GM23338 (cell line): ENCODE data around the gene HRH2. TPM values are rescaled to one million over a fixed set of nuclear protein-coding genes. Genes with fewer than 3 reads are reported as not detected.

ENCODE experiments used
- ATAC-seq: fragments of 200-7000 bp; cut with Tn5 transposase; 3 replicates; pipeline ENCODE4 v1.9.1; 2020
- DNase-seq: peaks from one replicate; pipeline ENCODE4 v3.0.0-alpha.2; 2015; ENCODE audit warnings: low spot score
- H2AFZ ChIP-seq: fragments of 200-600 bp; sonication (generic); 2 replicates; pipeline ENCODE4 v1.8.0; 2016; ENCODE audit warnings: antibody characterized with exemption, mild to moderate bottlenecking, moderate library complexity
- H3F3A ChIP-seq: fragments of 200-600 bp; sonication (generic); replicated peaks from 2 replicates; pipeline ENCODE4 v1.8.0; 2017; ENCODE audit warnings: antibody characterized with exemption, mixed run types, low read depth
- H3K27ac ChIP-seq: fragments of 200-600 bp; sonication (generic); 2 replicates; pipeline ENCODE4 v1.6.1; 2016; ENCODE audit warnings: low read depth
- H3K27me3 ChIP-seq: fragments of 200-600 bp; sonication (generic); 2 replicates; pipeline ENCODE4 v1.8.0; 2016; ENCODE audit warnings: mild to moderate bottlenecking, mixed run types, moderate library complexity; ENCODE audit not compliant: insufficient read depth
- H3K36me3 ChIP-seq: fragments of 200-600 bp; sonication (generic); 2 replicates; pipeline ENCODE4 v1.8.0; 2016; ENCODE audit warnings: mild to moderate bottlenecking; ENCODE audit not compliant: insufficient read depth
- H3K4me1 ChIP-seq: fragments of 200-600 bp; sonication (generic); 2 replicates; pipeline ENCODE4 v1.8.0; 2016; ENCODE audit warnings: mild to moderate bottlenecking, moderate library complexity; ENCODE audit not compliant: insufficient read depth
- H3K4me2 ChIP-seq: fragments of 200-600 bp; sonication (generic); 2 replicates; pipeline ENCODE4 v1.7.1; 2017; ENCODE audit warnings: mixed run types
- H3K4me3 ChIP-seq: fragments of 200-600 bp; sonication (generic); 2 replicates; pipeline ENCODE4 v1.6.1; 2016; ENCODE audit warnings: mixed run types
- H3K79me2 ChIP-seq: fragments of 200-600 bp; sonication (generic); replicated peaks from 2 replicates; pipeline ENCODE4 v1.8.0; 2017; ENCODE audit warnings: mild to moderate bottlenecking; ENCODE audit not compliant: insufficient read depth
- H3K9me2 ChIP-seq: fragments of 200-600 bp; sonication (generic); 2 replicates; pipeline ENCODE4 v1.8.0; 2017; ENCODE audit not compliant: insufficient read depth
- H4K20me1 ChIP-seq: fragments of 200-600 bp; sonication (generic); replicated peaks from 2 replicates; pipeline ENCODE4 v1.8.0; 2017; ENCODE audit warnings: mild to moderate bottlenecking; ENCODE audit not compliant: insufficient read depth
- H3K27ac Mint-ChIP-seq: 2 replicates; pipeline ENCODE4 v1.8.0; 2020; ENCODE audit warnings: inconsistent platforms, mild to moderate bottlenecking, moderate library complexity, mixed read lengths
- H3K27me3 Mint-ChIP-seq: 3 replicates; pipeline ENCODE4 v1.8.0; 2022; ENCODE audit warnings: low read depth, mild to moderate bottlenecking, moderate library complexity, mixed read lengths, inconsistent platforms; ENCODE audit not compliant: insufficient read depth, poor library complexity
- H3K36me3 Mint-ChIP-seq: 3 replicates; pipeline ENCODE4 v1.8.0; 2021; ENCODE audit warnings: low read depth, mild to moderate bottlenecking, inconsistent platforms, moderate library complexity, mixed read lengths
- H3K4me1 Mint-ChIP-seq: 3 replicates; pipeline ENCODE4 v1.8.0; 2020; ENCODE audit warnings: mild to moderate bottlenecking, inconsistent platforms, mixed read lengths
- H3K4me3 Mint-ChIP-seq: 3 replicates; pipeline ENCODE4 v1.8.0; 2021; ENCODE audit warnings: moderate library complexity, mild to moderate bottlenecking, inconsistent platforms, mixed read lengths
- H3K9me3 Mint-ChIP-seq: 3 replicates; pipeline ENCODE4 v1.8.0; 2020; ENCODE audit warnings: moderate library complexity, mild to moderate bottlenecking, inconsistent platforms, mixed read lengths
- EZH2 ChIP-seq: fragments of 200-600 bp; sonication (generic); IDR thresholded peaks from one replicate; pipeline ENCODE4 v1.8.0; 2017; ENCODE audit warnings: antibody characterized with exemption, mild to moderate bottlenecking, low read depth; ENCODE audit not compliant: unreplicated experiment
- EZH2phosphoT487 ChIP-seq: fragments of 200-600 bp; sonication (generic); IDR thresholded peaks from one replicate; pipeline ENCODE4 v1.8.1; 2018; ENCODE audit warnings: antibody characterized with exemption; ENCODE audit not compliant: unreplicated experiment
- JUNB ChIP-seq: IDR thresholded peaks from one replicate; pipeline ENCODE4 v1.6.1; 2016; ENCODE audit warnings: antibody characterized with exemption; ENCODE audit not compliant: unreplicated experiment
- NANOG ChIP-seq: IDR thresholded peaks from 2 replicates; pipeline ENCODE4 v1.6.1; 2016; ENCODE audit warnings: antibody characterized with exemption, borderline replicate concordance
- POLR2AphosphoS5 ChIP-seq: IDR thresholded peaks from 2 replicates; pipeline ENCODE4 v1.6.1; 2016; ENCODE audit warnings: antibody characterized with exemption, low read depth
- STAT1 ChIP-seq: IDR thresholded peaks from one replicate; pipeline ENCODE4 v1.6.1; 2016; ENCODE audit warnings: antibody characterized with exemption; ENCODE audit not compliant: unreplicated experiment
- polyA plus RNA-seq: library from polyadenylated mRNA; unstranded; fragments of >200 nt; fragmentation: Nextera tagmentation; extraction: Ambion mirVana; gene quantifications from 2 replicates; pipeline ENCODE4 v1.2.1, GENCODE V29; 2016
- total RNA-seq: library from RNA; depleted of rRNA; stranded (reverse); fragments of >200 nt; shearing (Covaris generic); gene quantifications from 2 replicates; pipeline ENCODE4 v1.2.3, GENCODE V29; 2014
- TF ChIP-seq, protein P1 (sequence below): IDR thresholded peaks from one replicate; pipeline ENCODE4 v1.6.1; 2018; ENCODE audit warnings: antibody characterized with exemption; ENCODE audit not compliant: unreplicated experiment
- TF ChIP-seq, protein P2 (sequence below), 2 experiments: fragments of 200-600 bp in 1 of 2; sonication (generic) in 1 of 2; conservative IDR thresholded peaks; 2 replicates each; pipeline versions ENCODE4 v1.5.1 to v1.6.1; 2016 to 2017; ENCODE audit warnings: antibody characterized with exemption in 2 of 2, low read depth in 2 of 2, mild to moderate bottlenecking in 2 of 2, moderate library complexity in 1 of 2
- TF ChIP-seq, protein P3 (sequence below): fragments of 250-450 bp; sonication (Bioruptor Pico); IDR thresholded peaks from 2 replicates; pipeline ENCODE4 v1.5.0; 2020; ENCODE audit warnings: mild to moderate bottlenecking, moderate library complexity

Gene HRH2
- total and polyA plus RNA-seq, 2 experiments from 2014 or later, result 6.8 to 7.0 TPM

DNA sequence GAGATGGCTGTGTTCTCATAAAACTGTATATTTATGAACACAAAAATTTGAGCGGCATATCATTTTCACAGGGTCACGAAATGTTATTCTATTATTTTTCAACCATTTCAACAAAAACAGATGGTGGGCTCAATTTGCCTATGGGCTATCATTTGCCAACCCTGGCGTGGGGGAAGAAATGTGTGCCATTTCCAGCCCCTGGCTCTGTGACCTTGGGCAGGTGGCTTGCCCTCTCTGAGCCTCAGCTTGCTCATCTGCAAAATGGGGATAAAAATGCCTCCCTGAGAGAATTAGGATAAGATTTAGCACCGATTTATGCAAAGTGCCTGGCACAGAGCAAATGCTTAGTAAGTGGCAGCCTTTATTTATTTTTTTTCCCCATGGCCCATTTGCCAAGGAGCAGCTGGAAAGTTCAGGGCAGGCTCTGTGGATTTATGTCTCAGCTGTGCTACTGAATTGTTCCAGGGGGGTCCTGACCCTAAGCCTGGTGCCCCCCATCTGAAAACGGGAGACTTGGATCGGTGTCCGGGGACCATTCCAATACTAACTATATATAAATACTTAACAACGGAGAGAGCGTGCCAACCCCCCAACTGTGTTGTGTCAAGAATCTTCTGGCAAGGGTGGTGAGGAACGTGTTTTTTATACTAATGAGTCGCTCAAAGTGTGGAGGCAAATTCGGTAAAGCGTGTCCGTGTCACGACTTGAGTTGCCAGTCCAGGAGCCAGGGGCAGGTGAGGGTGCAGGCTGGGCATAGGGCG lies 34.5 kb downstream of the HRH2 start:
- no peak overlapping the region for H3K27ac Mint-ChIP-seq
- H3K4me3 ChIP-seq, result no peak overlapping the region
- ATAC-seq, result no peak

More for the DNA sequence above, 34.5 kb downstream of the HRH2 start:
- H3K27me3 ChIP-seq, result no peaks in the 10 kb centered on the region
- no peaks in the 10 kb centered on the region for H3K9me2 ChIP-seq
- no peak for DNase-seq
- H3K4me1 ChIP-seq, result peaks cover 14% of the 10 kb centered on the region; the same call in 1 of the 2 replicates
- Mint-ChIP-seq H3K9me3 (no peaks in the 10 kb centered on the region), H3K27me3 (peaks cover 20% of the 10 kb centered on the region), H3K36me3 (peaks cover 4% of the 10 kb centered on the region; the same call in 1 of the 3 replicates), H3K4me1 (peaks cover 27% of the 10 kb centered on the region), H3K4me3 (no peak overlapping the region)
- H3K4me2 ChIP-seq, result no peak overlapping the region
- TF ChIP-seq, protein P1, sequence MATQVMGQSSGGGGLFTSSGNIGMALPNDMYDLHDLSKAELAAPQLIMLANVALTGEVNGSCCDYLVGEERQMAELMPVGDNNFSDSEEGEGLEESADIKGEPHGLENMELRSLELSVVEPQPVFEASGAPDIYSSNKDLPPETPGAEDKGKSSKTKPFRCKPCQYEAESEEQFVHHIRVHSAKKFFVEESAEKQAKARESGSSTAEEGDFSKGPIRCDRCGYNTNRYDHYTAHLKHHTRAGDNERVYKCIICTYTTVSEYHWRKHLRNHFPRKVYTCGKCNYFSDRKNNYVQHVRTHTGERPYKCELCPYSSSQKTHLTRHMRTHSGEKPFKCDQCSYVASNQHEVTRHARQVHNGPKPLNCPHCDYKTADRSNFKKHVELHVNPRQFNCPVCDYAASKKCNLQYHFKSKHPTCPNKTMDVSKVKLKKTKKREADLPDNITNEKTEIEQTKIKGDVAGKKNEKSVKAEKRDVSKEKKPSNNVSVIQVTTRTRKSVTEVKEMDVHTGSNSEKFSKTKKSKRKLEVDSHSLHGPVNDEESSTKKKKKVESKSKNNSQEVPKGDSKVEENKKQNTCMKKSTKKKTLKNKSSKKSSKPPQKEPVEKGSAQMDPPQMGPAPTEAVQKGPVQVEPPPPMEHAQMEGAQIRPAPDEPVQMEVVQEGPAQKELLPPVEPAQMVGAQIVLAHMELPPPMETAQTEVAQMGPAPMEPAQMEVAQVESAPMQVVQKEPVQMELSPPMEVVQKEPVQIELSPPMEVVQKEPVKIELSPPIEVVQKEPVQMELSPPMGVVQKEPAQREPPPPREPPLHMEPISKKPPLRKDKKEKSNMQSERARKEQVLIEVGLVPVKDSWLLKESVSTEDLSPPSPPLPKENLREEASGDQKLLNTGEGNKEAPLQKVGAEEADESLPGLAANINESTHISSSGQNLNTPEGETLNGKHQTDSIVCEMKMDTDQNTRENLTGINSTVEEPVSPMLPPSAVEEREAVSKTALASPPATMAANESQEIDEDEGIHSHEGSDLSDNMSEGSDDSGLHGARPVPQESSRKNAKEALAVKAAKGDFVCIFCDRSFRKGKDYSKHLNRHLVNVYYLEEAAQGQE, result no peak
- TF ChIP-seq, protein P2, sequence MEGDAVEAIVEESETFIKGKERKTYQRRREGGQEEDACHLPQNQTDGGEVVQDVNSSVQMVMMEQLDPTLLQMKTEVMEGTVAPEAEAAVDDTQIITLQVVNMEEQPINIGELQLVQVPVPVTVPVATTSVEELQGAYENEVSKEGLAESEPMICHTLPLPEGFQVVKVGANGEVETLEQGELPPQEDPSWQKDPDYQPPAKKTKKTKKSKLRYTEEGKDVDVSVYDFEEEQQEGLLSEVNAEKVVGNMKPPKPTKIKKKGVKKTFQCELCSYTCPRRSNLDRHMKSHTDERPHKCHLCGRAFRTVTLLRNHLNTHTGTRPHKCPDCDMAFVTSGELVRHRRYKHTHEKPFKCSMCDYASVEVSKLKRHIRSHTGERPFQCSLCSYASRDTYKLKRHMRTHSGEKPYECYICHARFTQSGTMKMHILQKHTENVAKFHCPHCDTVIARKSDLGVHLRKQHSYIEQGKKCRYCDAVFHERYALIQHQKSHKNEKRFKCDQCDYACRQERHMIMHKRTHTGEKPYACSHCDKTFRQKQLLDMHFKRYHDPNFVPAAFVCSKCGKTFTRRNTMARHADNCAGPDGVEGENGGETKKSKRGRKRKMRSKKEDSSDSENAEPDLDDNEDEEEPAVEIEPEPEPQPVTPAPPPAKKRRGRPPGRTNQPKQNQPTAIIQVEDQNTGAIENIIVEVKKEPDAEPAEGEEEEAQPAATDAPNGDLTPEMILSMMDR (conservative IDR thresholded peaks at IDR 0.05; ENCODE audit: low read depth in 2 of 2), result no peak
- TF ChIP-seq EZH2 (no peak), JUNB (no peak), NANOG (no peak), STAT1 (no peak), POLR2AphosphoS5 (no peak), EZH2phosphoT487 (no peak)
- TF ChIP-seq, protein P3, sequence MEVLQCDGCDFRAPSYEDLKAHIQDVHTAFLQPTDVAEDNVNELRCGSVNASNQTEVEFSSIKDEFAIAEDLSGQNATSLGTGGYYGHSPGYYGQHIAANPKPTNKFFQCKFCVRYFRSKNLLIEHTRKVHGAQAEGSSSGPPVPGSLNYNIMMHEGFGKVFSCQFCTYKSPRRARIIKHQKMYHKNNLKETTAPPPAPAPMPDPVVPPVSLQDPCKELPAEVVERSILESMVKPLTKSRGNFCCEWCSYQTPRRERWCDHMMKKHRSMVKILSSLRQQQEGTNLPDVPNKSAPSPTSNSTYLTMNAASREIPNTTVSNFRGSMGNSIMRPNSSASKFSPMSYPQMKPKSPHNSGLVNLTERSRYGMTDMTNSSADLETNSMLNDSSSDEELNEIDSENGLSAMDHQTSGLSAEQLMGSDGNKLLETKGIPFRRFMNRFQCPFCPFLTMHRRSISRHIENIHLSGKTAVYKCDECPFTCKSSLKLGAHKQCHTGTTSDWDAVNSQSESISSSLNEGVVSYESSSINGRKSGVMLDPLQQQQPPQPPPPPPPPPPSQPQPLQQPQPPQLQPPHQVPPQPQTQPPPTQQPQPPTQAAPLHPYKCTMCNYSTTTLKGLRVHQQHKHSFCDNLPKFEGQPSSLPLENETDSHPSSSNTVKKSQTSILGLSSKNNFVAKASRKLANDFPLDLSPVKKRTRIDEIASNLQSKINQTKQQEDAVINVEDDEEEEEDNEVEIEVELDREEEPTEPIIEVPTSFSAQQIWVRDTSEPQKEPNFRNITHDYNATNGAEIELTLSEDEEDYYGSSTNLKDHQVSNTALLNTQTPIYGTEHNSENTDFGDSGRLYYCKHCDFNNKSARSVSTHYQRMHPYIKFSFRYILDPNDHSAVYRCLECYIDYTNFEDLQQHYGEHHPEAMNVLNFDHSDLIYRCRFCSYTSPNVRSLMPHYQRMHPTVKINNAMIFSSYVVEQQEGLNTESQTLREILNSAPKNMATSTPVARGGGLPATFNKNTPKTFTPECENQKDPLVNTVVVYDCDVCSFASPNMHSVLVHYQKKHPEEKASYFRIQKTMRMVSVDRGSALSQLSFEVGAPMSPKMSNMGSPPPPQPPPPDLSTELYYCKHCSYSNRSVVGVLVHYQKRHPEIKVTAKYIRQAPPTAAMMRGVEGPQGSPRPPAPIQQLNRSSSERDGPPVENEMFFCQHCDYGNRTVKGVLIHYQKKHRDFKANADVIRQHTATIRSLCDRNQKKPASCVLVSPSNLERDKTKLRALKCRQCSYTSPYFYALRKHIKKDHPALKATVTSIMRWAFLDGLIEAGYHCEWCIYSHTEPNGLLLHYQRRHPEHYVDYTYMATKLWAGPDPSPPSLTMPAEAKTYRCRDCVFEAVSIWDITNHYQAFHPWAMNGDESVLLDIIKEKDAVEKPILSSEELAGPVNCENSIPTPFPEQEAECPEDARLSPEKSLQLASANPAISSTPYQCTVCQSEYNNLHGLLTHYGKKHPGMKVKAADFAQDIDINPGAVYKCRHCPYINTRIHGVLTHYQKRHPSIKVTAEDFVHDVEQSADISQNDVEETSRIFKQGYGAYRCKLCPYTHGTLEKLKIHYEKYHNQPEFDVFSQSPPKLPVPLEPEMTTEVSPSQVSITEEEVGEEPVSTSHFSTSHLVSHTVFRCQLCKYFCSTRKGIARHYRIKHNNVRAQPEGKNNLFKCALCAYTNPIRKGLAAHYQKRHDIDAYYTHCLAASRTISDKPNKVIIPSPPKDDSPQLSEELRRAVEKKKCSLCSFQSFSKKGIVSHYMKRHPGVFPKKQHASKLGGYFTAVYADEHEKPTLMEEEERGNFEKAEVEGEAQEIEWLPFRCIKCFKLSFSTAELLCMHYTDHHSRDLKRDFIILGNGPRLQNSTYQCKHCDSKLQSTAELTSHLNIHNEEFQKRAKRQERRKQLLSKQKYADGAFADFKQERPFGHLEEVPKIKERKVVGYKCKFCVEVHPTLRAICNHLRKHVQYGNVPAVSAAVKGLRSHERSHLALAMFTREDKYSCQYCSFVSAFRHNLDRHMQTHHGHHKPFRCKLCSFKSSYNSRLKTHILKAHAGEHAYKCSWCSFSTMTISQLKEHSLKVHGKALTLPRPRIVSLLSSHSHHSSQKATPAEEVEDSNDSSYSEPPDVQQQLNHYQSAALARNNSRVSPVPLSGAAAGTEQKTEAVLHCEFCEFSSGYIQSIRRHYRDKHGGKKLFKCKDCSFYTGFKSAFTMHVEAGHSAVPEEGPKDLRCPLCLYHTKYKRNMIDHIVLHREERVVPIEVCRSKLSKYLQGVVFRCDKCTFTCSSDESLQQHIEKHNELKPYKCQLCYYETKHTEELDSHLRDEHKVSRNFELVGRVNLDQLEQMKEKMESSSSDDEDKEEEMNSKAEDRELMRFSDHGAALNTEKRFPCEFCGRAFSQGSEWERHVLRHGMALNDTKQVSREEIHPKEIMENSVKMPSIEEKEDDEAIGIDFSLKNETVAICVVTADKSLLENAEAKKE (CRISPR knock-in tag), result no peak
- H4K20me1 ChIP-seq, result no peaks in the 10 kb centered on the region
- H3F3A ChIP-seq, result 0 out of 2 replicates have a peak, but pooled peaks cover 4% of the 10 kb centered on the region
- H3K79me2 ChIP-seq, result no peaks in the 10 kb centered on the region
- H2AFZ ChIP-seq, result no peak overlapping the region
- H3K27ac ChIP-seq, result no peak overlapping the region
- no peaks in the 10 kb centered on the region; the same call in 1 of the 2 replicates for H3K36me3 ChIP-seq
